ENCODE data around the gene KLF13. TPM values are rescaled to one million over a fixed set of nuclear protein-coding genes. Genes with fewer than 3 reads are reported as not detected.

Gene KLF13
- total RNA-seq, 1 experiment from 2014 or later, result 78.6 TPM

DNA sequence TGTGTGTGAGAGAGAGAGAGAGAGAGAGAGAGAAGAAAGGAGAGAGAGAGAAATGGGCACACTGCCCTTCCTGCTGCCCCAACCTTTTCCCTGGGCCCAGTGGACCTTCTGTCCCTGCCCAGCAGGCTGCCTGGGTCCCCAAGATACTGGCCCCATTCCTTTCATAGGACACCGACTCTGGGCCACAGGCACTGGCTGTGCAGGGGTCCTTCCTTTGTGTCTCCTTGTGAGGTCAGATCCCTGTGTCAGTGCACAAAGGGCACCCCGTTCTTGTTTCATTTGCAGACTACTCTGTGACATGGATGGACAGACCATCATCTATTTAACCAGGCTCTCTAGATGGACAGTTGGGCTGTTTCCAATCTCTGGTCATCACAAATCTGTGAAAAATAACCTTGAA, 21.3 kb upstream of the KLF13 start:
- peaks cover 7% of the 10 kb centered on the region for H3K4me1 ChIP-seq (ENCODE audit: control insufficient read depth, insufficient read depth, low read length)
- intact Hi-C loops (cut with micrococcal nuclease; ENCODE audit: unreplicated experiment) (no loop called here), in situ Hi-C loops (cut with HindIII; ENCODE audit: low pct_unique_long_range_greater_than_20kb, low sequenced_read_pairs) (no loop called here)
- H3K36me3 ChIP-seq (ENCODE audit: control insufficient read depth, insufficient read depth, low read length), result no peaks in the 10 kb centered on the region
- H3K27ac ChIP-seq (ENCODE audit: low read length), result no peak overlapping the region
- ChIA-PET POLR2A (no interaction called here), CTCF (no interaction called here)
- no peak overlapping the region for H3K4me3 ChIP-seq (ENCODE audit: low read depth in 2 of 2, low read length in 2 of 2)
- no peaks in the 10 kb centered on the region for H3K9me3 ChIP-seq (ENCODE audit: control insufficient read depth, insufficient read depth, low read depth, low read length)
- ATAC-seq, result no peak
- DNase-seq (ENCODE audit: low read depth, low spot score), result no peak
- no TSS peak for BruUV-seq (replicated peaks)
- no peak for TF ChIP-seq REST (IDR thresholded peaks at IDR 0.05; ENCODE audit: insufficient read depth in 1 of 2, low read depth in 2 of 2, low read length in 1 of 2)
- no peaks in the 10 kb centered on the region for H3K27me3 ChIP-seq (ENCODE audit: control insufficient read depth, insufficient read depth, low read length)

- intact Hi-C loops (cut with micrococcal nuclease; ENCODE audit: unreplicated experiment), result no loop called here
- POLR2A ChIA-PET, result no interaction called here
- TF ChIP-seq SIN3A (IDR thresholded peaks at IDR 0.05; ENCODE audit: borderline replicate concordance, insufficient read depth, low read depth, low read length) (no peak), REST (IDR thresholded peaks at IDR 0.05; ENCODE audit: insufficient read depth in 1 of 2, low read depth in 2 of 2, low read length in 1 of 2) (no peak), POLR2AphosphoS5 (IDR thresholded peaks at IDR 0.05; ENCODE audit: low read depth, low read length) (no peak), TCF7L2 (IDR thresholded peaks at IDR 0.05; ENCODE audit: low read depth, low read length) (no peak)
- TF ChIP-seq, protein P1, sequence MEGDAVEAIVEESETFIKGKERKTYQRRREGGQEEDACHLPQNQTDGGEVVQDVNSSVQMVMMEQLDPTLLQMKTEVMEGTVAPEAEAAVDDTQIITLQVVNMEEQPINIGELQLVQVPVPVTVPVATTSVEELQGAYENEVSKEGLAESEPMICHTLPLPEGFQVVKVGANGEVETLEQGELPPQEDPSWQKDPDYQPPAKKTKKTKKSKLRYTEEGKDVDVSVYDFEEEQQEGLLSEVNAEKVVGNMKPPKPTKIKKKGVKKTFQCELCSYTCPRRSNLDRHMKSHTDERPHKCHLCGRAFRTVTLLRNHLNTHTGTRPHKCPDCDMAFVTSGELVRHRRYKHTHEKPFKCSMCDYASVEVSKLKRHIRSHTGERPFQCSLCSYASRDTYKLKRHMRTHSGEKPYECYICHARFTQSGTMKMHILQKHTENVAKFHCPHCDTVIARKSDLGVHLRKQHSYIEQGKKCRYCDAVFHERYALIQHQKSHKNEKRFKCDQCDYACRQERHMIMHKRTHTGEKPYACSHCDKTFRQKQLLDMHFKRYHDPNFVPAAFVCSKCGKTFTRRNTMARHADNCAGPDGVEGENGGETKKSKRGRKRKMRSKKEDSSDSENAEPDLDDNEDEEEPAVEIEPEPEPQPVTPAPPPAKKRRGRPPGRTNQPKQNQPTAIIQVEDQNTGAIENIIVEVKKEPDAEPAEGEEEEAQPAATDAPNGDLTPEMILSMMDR (IDR thresholded peaks at IDR 0.05), result no peak
- Histone ChIP-seq H3K4me3 (ENCODE audit: low read depth in 2 of 2, low read length in 2 of 2) (no peak overlapping the region), H3K4me1 (ENCODE audit: control insufficient read depth, insufficient read depth, low read length) (peaks cover 5% of the 10 kb centered on the region; the same call in 1 of the 2 replicates), H3K36me3 (ENCODE audit: control insufficient read depth, insufficient read depth, low read length) (no peaks in the 10 kb centered on the region), H3K27me3 (ENCODE audit: control insufficient read depth, insufficient read depth, low read length) (no peaks in the 10 kb centered on the region), H3K9me3 (ENCODE audit: control insufficient read depth, insufficient read depth, low read depth, low read length) (no peaks in the 10 kb centered on the region), H3K27ac (ENCODE audit: low read length) (no peak overlapping the region)
- in situ Hi-C loops (cut with HindIII; ENCODE audit: low pct_unique_long_range_greater_than_20kb, low sequenced_read_pairs), result no loop called here
- BruUV-seq (replicated peaks), result no TSS peak
- ATAC-seq, result no peak
- no peak for DNase-seq (ENCODE audit: low read depth, low spot score)
- CTCF ChIA-PET, result no interaction called here
These were observed 20.7 kb upstream of the KLF13 start for GRCh38 chr15:31305796-31306425.
